ENCODE measurements around the gene RTN4.

The RTN4 gene

DNA sequence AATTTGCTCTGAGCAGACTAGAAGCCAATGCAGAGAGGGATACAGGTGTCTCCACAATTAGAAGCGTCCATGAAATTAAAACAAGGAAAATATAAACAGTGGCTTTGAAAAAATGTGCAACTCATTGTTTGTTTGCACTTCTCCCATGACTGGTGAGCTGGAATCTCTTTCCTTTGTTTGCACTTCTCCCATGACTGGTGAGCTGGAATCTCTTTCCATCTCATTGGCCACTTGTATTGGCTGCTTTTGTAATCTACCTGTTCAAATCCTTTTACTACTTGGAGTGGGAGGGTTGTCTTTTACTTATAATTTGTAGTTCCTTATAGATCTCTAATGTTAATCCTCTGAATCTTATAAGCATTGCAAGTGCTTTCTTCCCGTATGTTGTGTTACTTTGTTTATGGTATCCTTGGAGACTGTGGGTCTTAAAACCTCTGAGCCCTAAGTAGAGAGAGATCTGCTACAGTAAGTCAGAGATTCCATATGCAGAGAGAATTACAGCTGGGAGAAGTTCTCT is 94.1 kb downstream of the RTN4 start:
- no peak overlapping the region for H3K9ac ChIP-seq (ENCODE audit: low read depth in 1 of 2, low read length in 2 of 2)
- H3K4me3 ChIP-seq (ENCODE audit: low read length in 2 of 2), result no peak overlapping the region
- peaks cover 0 to 10% of the 10 kb centered on the region in 2 donors for H3K4me1 ChIP-seq (ENCODE audit: control insufficient read depth in 2 of 2, insufficient read depth in 2 of 2, low read length in 2 of 2)
- H3K27me3 ChIP-seq (ENCODE audit: control insufficient read depth in 2 of 2, insufficient read depth in 2 of 2, low read length in 2 of 2), result no peaks in the 10 kb centered on the region
- peak overlapping the region in 1 of 2 donors; percentile 49 for H3K27ac ChIP-seq (ENCODE audit: low read depth in 2 of 2, low read length in 2 of 2)
- no peaks in the 10 kb centered on the region for H3K36me3 ChIP-seq (ENCODE audit: control insufficient read depth in 2 of 2, insufficient read depth in 2 of 2, low read length in 2 of 2)
- H3K9me3 ChIP-seq (ENCODE audit: control insufficient read depth in 2 of 2, low read length in 2 of 2), result no peaks in the 10 kb centered on the region

GRCh38 chr2:54955358-54956110 is 94.7 kb downstream of the RTN4 start:
- Histone ChIP-seq H3K9ac (ENCODE audit: low read depth in 1 of 2, low read length in 2 of 2) (no peak overlapping the region), H3K9me3 (ENCODE audit: control insufficient read depth in 2 of 2, low read length in 2 of 2) (no peaks in the 10 kb centered on the region), H3K27ac (ENCODE audit: low read depth in 2 of 2, low read length in 2 of 2) (peak overlapping the region in 1 of 2 donors; percentile 49), H3K4me3 (ENCODE audit: low read length in 2 of 2) (no peak overlapping the region), H3K27me3 (ENCODE audit: control insufficient read depth in 2 of 2, insufficient read depth in 2 of 2, low read length in 2 of 2) (no peaks in the 10 kb centered on the region), H3K4me1 (ENCODE audit: control insufficient read depth in 2 of 2, insufficient read depth in 2 of 2, low read length in 2 of 2) (peaks cover 0 to 10% of the 10 kb centered on the region in 2 donors), H3K36me3 (ENCODE audit: control insufficient read depth in 2 of 2, insufficient read depth in 2 of 2, low read length in 2 of 2) (no peaks in the 10 kb centered on the region)

- Histone ChIP-seq H3K36me3 (ENCODE audit: control insufficient read depth in 2 of 2, insufficient read depth in 2 of 2, low read length in 2 of 2) (no peaks in the 10 kb centered on the region), H3K4me1 (ENCODE audit: control insufficient read depth in 2 of 2, insufficient read depth in 2 of 2, low read length in 2 of 2) (peaks cover 0 to 10% of the 10 kb centered on the region in 2 donors), H3K9me3 (ENCODE audit: control insufficient read depth in 2 of 2, low read length in 2 of 2) (no peaks in the 10 kb centered on the region), H3K4me3 (ENCODE audit: low read length in 2 of 2) (no peak overlapping the region), H3K9ac (ENCODE audit: low read depth in 1 of 2, low read length in 2 of 2) (no peak overlapping the region), H3K27me3 (ENCODE audit: control insufficient read depth in 2 of 2, insufficient read depth in 2 of 2, low read length in 2 of 2) (no peaks in the 10 kb centered on the region), H3K27ac (ENCODE audit: low read depth in 2 of 2, low read length in 2 of 2) (no peak overlapping the region)
These were observed 95.4 kb downstream of the RTN4 start for GRCh38 chr2:54954705-54955357.

DNA sequence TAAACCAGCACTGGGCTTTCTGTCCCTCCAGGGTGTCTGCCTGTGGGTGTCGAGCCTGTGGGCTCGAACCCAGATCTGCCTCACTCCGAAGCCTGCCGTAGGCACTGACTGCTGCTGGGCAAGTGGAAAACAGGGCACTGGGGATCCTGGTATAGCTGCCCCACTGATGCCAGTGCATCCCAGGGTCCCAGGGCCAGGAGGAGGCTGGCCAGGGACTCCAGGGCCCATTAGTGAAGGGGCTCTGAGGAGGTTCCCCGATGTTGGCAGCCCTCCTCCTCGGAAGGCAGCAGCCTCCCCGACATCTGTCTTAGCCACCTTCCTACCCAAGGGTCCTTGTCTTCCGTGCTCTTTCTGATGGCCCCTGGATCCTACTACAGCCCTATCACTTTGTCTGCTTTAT is 96.1 kb downstream of the RTN4 start:
- no peak overlapping the region for H3K9ac ChIP-seq (ENCODE audit: low read depth in 1 of 2, low read length in 2 of 2)
- no peaks in the 10 kb centered on the region for H3K27me3 ChIP-seq (ENCODE audit: control insufficient read depth in 2 of 2, insufficient read depth in 2 of 2, low read length in 2 of 2)
- no peak overlapping the region for H3K27ac ChIP-seq (ENCODE audit: low read depth in 2 of 2, low read length in 2 of 2)
- H3K9me3 ChIP-seq (ENCODE audit: control insufficient read depth in 2 of 2, low read length in 2 of 2), result no peaks in the 10 kb centered on the region
- H3K4me1 ChIP-seq (ENCODE audit: control insufficient read depth in 2 of 2, insufficient read depth in 2 of 2, low read length in 2 of 2), result peaks cover 0 to 10% of the 10 kb centered on the region in 2 donors
- H3K36me3 ChIP-seq (ENCODE audit: control insufficient read depth in 2 of 2, insufficient read depth in 2 of 2, low read length in 2 of 2), result no peaks in the 10 kb centered on the region
- no peak overlapping the region for H3K4me3 ChIP-seq (ENCODE audit: low read length in 2 of 2)

- no peak overlapping the region for H3K4me3 ChIP-seq (ENCODE audit: low read length in 2 of 2)
- H3K9ac ChIP-seq (ENCODE audit: low read depth in 1 of 2, low read length in 2 of 2), result no peak overlapping the region
- H3K27ac ChIP-seq (ENCODE audit: low read depth in 2 of 2, low read length in 2 of 2), result peak overlapping the region in 1 of 2 donors; percentile 20
- H3K27me3 ChIP-seq (ENCODE audit: control insufficient read depth in 2 of 2, insufficient read depth in 2 of 2, low read length in 2 of 2), result no peaks in the 10 kb centered on the region
- H3K36me3 ChIP-seq (ENCODE audit: control insufficient read depth in 2 of 2, insufficient read depth in 2 of 2, low read length in 2 of 2), result no peaks in the 10 kb centered on the region
- peaks cover 0 to 10% of the 10 kb centered on the region in 2 donors for H3K4me1 ChIP-seq (ENCODE audit: control insufficient read depth in 2 of 2, insufficient read depth in 2 of 2, low read length in 2 of 2)
- no peaks in the 10 kb centered on the region for H3K9me3 ChIP-seq (ENCODE audit: control insufficient read depth in 2 of 2, low read length in 2 of 2)
These were observed 97.2 kb downstream of the RTN4 start for GRCh38 chr2:54952978-54953456.

DNA sequence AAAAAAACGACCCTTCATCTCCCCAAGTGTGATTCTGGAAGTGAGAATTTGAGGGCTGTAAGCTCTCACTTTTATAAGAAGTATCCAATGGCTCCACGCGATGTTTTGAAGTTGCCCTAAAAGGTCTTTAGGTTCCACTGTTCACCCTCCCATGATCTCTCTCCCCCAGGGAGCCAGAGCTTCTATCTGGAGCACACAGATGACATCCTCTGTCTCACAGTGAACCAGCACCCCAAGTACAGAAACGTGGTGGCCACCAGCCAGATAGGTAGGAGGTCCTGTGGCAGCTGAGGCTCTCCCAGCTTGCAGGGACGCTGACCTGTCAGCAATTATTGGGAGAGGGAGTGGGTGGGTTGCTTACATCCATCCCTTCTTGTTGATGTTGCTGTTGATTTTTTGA is 97.8 kb downstream of the RTN4 start:
- peaks cover 0 to 10% of the 10 kb centered on the region in 2 donors for H3K4me1 ChIP-seq (ENCODE audit: control insufficient read depth in 2 of 2, insufficient read depth in 2 of 2, low read length in 2 of 2)
- H3K4me3 ChIP-seq (ENCODE audit: low read length in 2 of 2), result no peak overlapping the region
- H3K27me3 ChIP-seq (ENCODE audit: control insufficient read depth in 2 of 2, insufficient read depth in 2 of 2, low read length in 2 of 2), result no peaks in the 10 kb centered on the region
- no peaks in the 10 kb centered on the region for H3K9me3 ChIP-seq (ENCODE audit: control insufficient read depth in 2 of 2, low read length in 2 of 2)
- H3K27ac ChIP-seq (ENCODE audit: low read depth in 2 of 2, low read length in 2 of 2), result no peak overlapping the region
- no peaks in the 10 kb centered on the region for H3K36me3 ChIP-seq (ENCODE audit: control insufficient read depth in 2 of 2, insufficient read depth in 2 of 2, low read length in 2 of 2)
- no peak overlapping the region for H3K9ac ChIP-seq (ENCODE audit: low read depth in 1 of 2, low read length in 2 of 2)

GRCh38 chr2:54950811-54951210 is 99.4 kb downstream of the RTN4 start:
- Histone ChIP-seq H3K36me3 (ENCODE audit: control insufficient read depth in 2 of 2, insufficient read depth in 2 of 2, low read length in 2 of 2) (no peaks in the 10 kb centered on the region), H3K9ac (ENCODE audit: low read depth in 1 of 2, low read length in 2 of 2) (no peak overlapping the region), H3K9me3 (ENCODE audit: control insufficient read depth in 2 of 2, low read length in 2 of 2) (no peaks in the 10 kb centered on the region), H3K27ac (ENCODE audit: low read depth in 2 of 2, low read length in 2 of 2) (no peak overlapping the region), H3K27me3 (ENCODE audit: control insufficient read depth in 2 of 2, insufficient read depth in 2 of 2, low read length in 2 of 2) (no peaks in the 10 kb centered on the region), H3K4me1 (ENCODE audit: control insufficient read depth in 2 of 2, insufficient read depth in 2 of 2, low read length in 2 of 2) (peaks cover 0 to 6% of the 10 kb centered on the region in 2 donors), H3K4me3 (ENCODE audit: low read length in 2 of 2) (no peak overlapping the region)

GRCh38 chr2:54949431-54949830 is 100.8 kb downstream of the RTN4 start:
- H3K4me3 ChIP-seq (ENCODE audit: low read length in 2 of 2), result no peak overlapping the region
- no peaks in the 10 kb centered on the region for H3K27me3 ChIP-seq (ENCODE audit: control insufficient read depth in 2 of 2, insufficient read depth in 2 of 2, low read length in 2 of 2)
- no peaks in the 10 kb centered on the region for H3K4me1 ChIP-seq (ENCODE audit: control insufficient read depth in 2 of 2, insufficient read depth in 2 of 2, low read length in 2 of 2)
- no peaks in the 10 kb centered on the region for H3K36me3 ChIP-seq (ENCODE audit: control insufficient read depth in 2 of 2, insufficient read depth in 2 of 2, low read length in 2 of 2)
- no peaks in the 10 kb centered on the region for H3K9me3 ChIP-seq (ENCODE audit: control insufficient read depth in 2 of 2, low read length in 2 of 2)
- H3K9ac ChIP-seq (ENCODE audit: low read depth in 1 of 2, low read length in 2 of 2), result no peak overlapping the region
- H3K27ac ChIP-seq (ENCODE audit: low read depth in 2 of 2, low read length in 2 of 2), result no peak overlapping the region

DNA sequence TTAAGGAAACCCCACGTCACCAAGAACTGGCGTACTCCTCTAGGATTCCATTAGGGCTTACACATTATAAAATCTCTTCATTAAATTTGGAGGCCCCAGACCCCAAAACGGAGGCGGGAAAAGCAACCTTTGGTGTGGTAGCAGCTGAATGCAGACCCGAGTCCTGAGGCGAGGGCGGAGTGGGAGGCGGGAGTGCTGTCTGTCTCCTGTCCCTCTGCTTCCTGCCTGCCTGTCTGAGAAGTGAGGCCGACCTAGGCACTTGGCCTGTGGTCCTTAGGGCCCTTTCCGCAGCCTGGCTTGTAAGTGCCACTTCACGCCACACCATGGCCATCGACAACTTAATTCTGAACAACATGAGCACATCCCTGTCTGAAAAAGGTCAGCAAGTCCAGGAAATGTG is 102.1 kb downstream of the RTN4 start:
- no peaks in the 10 kb centered on the region for H3K9me3 ChIP-seq (ENCODE audit: control insufficient read depth in 2 of 2, low read length in 2 of 2)
- H3K27ac ChIP-seq (ENCODE audit: low read depth in 2 of 2, low read length in 2 of 2), result no peak overlapping the region
- no peak overlapping the region for H3K4me3 ChIP-seq (ENCODE audit: low read length in 2 of 2)
- H3K27me3 ChIP-seq (ENCODE audit: control insufficient read depth in 2 of 2, insufficient read depth in 2 of 2, low read length in 2 of 2), result no peaks in the 10 kb centered on the region
- H3K9ac ChIP-seq (ENCODE audit: low read depth in 1 of 2, low read length in 2 of 2), result no peak overlapping the region
- H3K36me3 ChIP-seq (ENCODE audit: control insufficient read depth in 2 of 2, insufficient read depth in 2 of 2, low read length in 2 of 2), result no peaks in the 10 kb centered on the region
- H3K4me1 ChIP-seq (ENCODE audit: control insufficient read depth in 2 of 2, insufficient read depth in 2 of 2, low read length in 2 of 2), result no peaks in the 10 kb centered on the region

DNA sequence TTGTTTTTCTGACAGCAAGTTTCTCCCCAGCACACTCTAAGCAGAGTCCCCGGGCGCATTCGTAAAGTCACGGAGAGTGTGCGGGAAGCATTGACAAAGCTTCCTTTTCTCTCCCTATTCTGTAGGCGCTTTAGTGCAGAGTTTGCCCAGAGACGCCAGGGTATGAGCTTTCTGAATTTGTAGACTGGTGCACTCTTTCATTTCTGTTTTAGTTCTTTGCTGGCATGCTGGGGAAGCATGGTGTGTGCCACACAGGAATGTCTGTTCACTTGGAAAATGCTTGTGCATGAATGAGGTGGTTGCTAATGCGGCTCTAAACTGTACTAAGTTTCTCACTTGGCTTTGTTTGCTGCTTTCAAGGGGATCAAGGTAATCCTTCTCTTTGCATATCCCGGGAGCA is 102.6 kb downstream of the RTN4 start:
- H3K27ac ChIP-seq (ENCODE audit: low read depth in 2 of 2, low read length in 2 of 2), result no peak overlapping the region
- H3K4me3 ChIP-seq (ENCODE audit: low read length in 2 of 2), result no peak overlapping the region
- H3K4me1 ChIP-seq (ENCODE audit: control insufficient read depth in 2 of 2, insufficient read depth in 2 of 2, low read length in 2 of 2), result no peaks in the 10 kb centered on the region
- H3K27me3 ChIP-seq (ENCODE audit: control insufficient read depth in 2 of 2, insufficient read depth in 2 of 2, low read length in 2 of 2), result no peaks in the 10 kb centered on the region
- H3K9ac ChIP-seq (ENCODE audit: low read depth in 1 of 2, low read length in 2 of 2), result no peak overlapping the region
- no peaks in the 10 kb centered on the region for H3K9me3 ChIP-seq (ENCODE audit: control insufficient read depth in 2 of 2, low read length in 2 of 2)
- no peaks in the 10 kb centered on the region for H3K36me3 ChIP-seq (ENCODE audit: control insufficient read depth in 2 of 2, insufficient read depth in 2 of 2, low read length in 2 of 2)
